HEK293 (cell line): ENCODE measurements around the gene CHMP5.
A peak's percentile ranks its signal among the peaks of the same experiment; 100 is the strongest.

Source experiments
- CTCF ChIA-PET: fragments of 350-600 bp; formaldehyde crosslinking; extraction: SDS; loops from one replicate; lab custom pipeline; 2021; ENCODE audit warnings: antibody characterized with exemption; lab: Yijun Ruan, JAX
- POLR2A ChIA-PET: fragments of 300-600 bp; formaldehyde crosslinking; extraction: SDS; loops from one replicate; lab custom pipeline; 2020; ENCODE audit warnings: antibody characterized with exemption, inconsistent platforms; lab: Yijun Ruan, JAX
- H3K27ac ChIP-seq: fragments of 200-500 bp; sonication (Bioruptor generic); 2 replicates; pipeline ENCODE4 v1.5.1; 2014; ENCODE audit warnings: low read depth, low read length, control low read depth, inconsistent platforms; ENCODE audit errors: extremely low read depth
- H3K36me3 ChIP-seq, 2 experiments: fragments of 200-500 bp in 1 of 2; sonication (Bioruptor generic) in 1 of 2; 1 replicate in 1 of 2; 2 replicates in 1 of 2; pipeline ENCODE4 v1.5.1; 2014 to 2017; ENCODE audit warnings: inconsistent platforms in 2 of 2, low read length in 2 of 2; ENCODE audit not compliant: control insufficient read depth in 2 of 2, insufficient read depth in 1 of 2
- H3K4me1 ChIP-seq: fragments of 200-500 bp; sonication (Bioruptor generic); 2 replicates; pipeline ENCODE4 v1.5.1; 2014; ENCODE audit warnings: mild to moderate bottlenecking, low read length, inconsistent platforms; ENCODE audit not compliant: control insufficient read depth, insufficient read depth
- H3K4me3 ChIP-seq: 2 replicates; pipeline ENCODE4 v1.5.1; 2011; ENCODE audit warnings: low read depth, mild to moderate bottlenecking, control low read depth, low read length, moderate library complexity
- H3K9me3 ChIP-seq: fragments of 200-500 bp; sonication (Bioruptor generic); 2 replicates; pipeline ENCODE4 v1.5.1; 2014; ENCODE audit warnings: low read depth, low read length, inconsistent platforms; ENCODE audit not compliant: control insufficient read depth, insufficient read depth
- PATZ1 ChIP-seq: fragments of 450-650 bp; formaldehyde crosslinking; IDR thresholded peaks from 2 replicates; pipeline ENCODE4 v1.5.1; 2016; ENCODE audit warnings: missing biosample characterization, missing genetic modification characterization
- PRDM1 ChIP-seq: fragments of 450-650 bp; formaldehyde crosslinking; IDR thresholded peaks from 2 replicates; pipeline ENCODE4; 2016; ENCODE audit warnings: missing biosample characterization, missing genetic modification characterization
- SCRT1 ChIP-seq: fragments of 450-650 bp; formaldehyde crosslinking; IDR thresholded peaks from 2 replicates; pipeline ENCODE4 v1.5.1; 2016; ENCODE audit warnings: missing biosample characterization, missing genetic modification characterization, borderline replicate concordance
- ZBTB17 ChIP-seq: fragments of 450-650 bp; formaldehyde crosslinking; IDR thresholded peaks from 2 replicates; pipeline ENCODE4 v1.5.1; 2016; ENCODE audit warnings: missing biosample characterization, missing genetic modification characterization
- ZBTB6 ChIP-seq: fragments of 450-650 bp; formaldehyde crosslinking; IDR thresholded peaks from 2 replicates; pipeline ENCODE4 v1.5.1; 2017; ENCODE audit warnings: missing biosample characterization, missing genetic modification characterization
- ZFP69B ChIP-seq: fragments of 450-650 bp; formaldehyde crosslinking; IDR thresholded peaks from 2 replicates; pipeline ENCODE4 v1.5.1; 2016; ENCODE audit warnings: missing biosample characterization, missing genetic modification characterization
- ZNF169 ChIP-seq: fragments of 450-650 bp; formaldehyde crosslinking; IDR thresholded peaks from 2 replicates; pipeline ENCODE4 v1.5.1; 2016; ENCODE audit warnings: missing biosample characterization, missing genetic modification characterization
- ZNF341 ChIP-seq: fragments of 450-650 bp; formaldehyde crosslinking; IDR thresholded peaks from 2 replicates; pipeline ENCODE4; 2016; ENCODE audit warnings: low read depth, missing biosample characterization, missing genetic modification characterization
- ZNF350 ChIP-seq: fragments of 450-650 bp; formaldehyde crosslinking; IDR thresholded peaks from 2 replicates; pipeline ENCODE4 v1.5.0; 2017; ENCODE audit warnings: missing biosample characterization, mild to moderate bottlenecking, missing genetic modification characterization
- ZNF362 ChIP-seq: fragments of 450-650 bp; formaldehyde crosslinking; IDR thresholded peaks from 2 replicates; pipeline ENCODE4 v1.5.1; 2016; ENCODE audit warnings: missing biosample characterization, missing genetic modification characterization
- ZNF48 ChIP-seq: fragments of 450-650 bp; formaldehyde crosslinking; IDR thresholded peaks from 2 replicates; pipeline ENCODE4 v1.5.1; 2016; ENCODE audit warnings: missing biosample characterization, missing genetic modification characterization
- ZNF600 ChIP-seq: fragments of 450-650 bp; formaldehyde crosslinking; IDR thresholded peaks from 2 replicates; pipeline ENCODE4 v1.5.1; 2016; ENCODE audit warnings: missing biosample characterization, missing genetic modification characterization
- ZNF645 ChIP-seq: fragments of 450-650 bp; formaldehyde crosslinking; IDR thresholded peaks from 2 replicates; pipeline ENCODE4; 2016; ENCODE audit warnings: missing biosample characterization, missing genetic modification characterization
- ZNF677 ChIP-seq: fragments of 450-650 bp; IDR thresholded peaks from 2 replicates; pipeline ENCODE4 v1.5.0; 2018; ENCODE audit warnings: missing biosample characterization, mild to moderate bottlenecking, missing genetic modification characterization, moderate library complexity
- ZSCAN5A ChIP-seq: fragments of 450-650 bp; formaldehyde crosslinking; IDR thresholded peaks from 2 replicates; pipeline ENCODE4 v1.5.1; 2016; ENCODE audit warnings: missing biosample characterization, missing genetic modification characterization

CHMP5 gene

GRCh38 chr9:33254211-33254610 is 10.6 kb upstream of the CHMP5 start (continued):
- TF ChIP-seq ZNF48 (tag by site-specific recombination) (no peak), ZNF362 (no peak)

GRCh38 chr9:33255014-33255413 is 9.8 kb upstream of the CHMP5 start:
- no peaks in the 10 kb centered on the region for H3K9me3 ChIP-seq
- ChIA-PET CTCF (no interaction called here), POLR2A (interaction anchor here (1.1 kb wide), 1 partner anchor 8 kb away, joined by 3 read pairs; no protein-coding TSS in a partner anchor)
- H3K36me3 ChIP-seq = peaks cover 23 to 80% of the 10 kb centered on the region in 2 experiments
- H3K27ac ChIP-seq = no peak overlapping the region
- TF ChIP-seq ZNF600 (no peak), ZBTB17 (tag by site-specific recombination) (peak; percentile 29; the same call in 1 of the 2 replicates)
- TF ChIP-seq, all 188 proteins: peak for 1
- no peaks in the 10 kb centered on the region for H3K4me1 ChIP-seq
- no peak overlapping the region for H3K4me3 ChIP-seq

- no peak for TF ChIP-seq ZNF341 (tag by site-specific recombination)
- Histone ChIP-seq H3K27ac (no peak overlapping the region), H3K36me3 (peaks cover 23 to 80% of the 10 kb centered on the region in 2 experiments), H3K4me3 (no peak overlapping the region), H3K4me1 (no peaks in the 10 kb centered on the region), H3K9me3 (no peaks in the 10 kb centered on the region)
- ChIA-PET CTCF (no interaction called here), POLR2A (interaction anchor here (1.1 kb wide), 1 partner anchor 8 kb away, joined by 3 read pairs; no protein-coding TSS in a partner anchor)
Observed at GRCh38 chr9:33255471-33255870, 9.4 kb upstream of the CHMP5 start.

GRCh38 chr9:33256236-33256635 is 8.6 kb upstream of the CHMP5 start:
- Histone ChIP-seq H3K27ac (no peak overlapping the region), H3K4me3 (no peak overlapping the region), H3K4me1 (no peaks in the 10 kb centered on the region), H3K9me3 (no peaks in the 10 kb centered on the region), H3K36me3 (peaks cover 23 to 86% of the 10 kb centered on the region in 2 experiments)
- ChIA-PET CTCF (no interaction called here), POLR2A (no interaction called here)
- no peak for TF ChIP-seq PATZ1 (tag by site-specific recombination)
- TF ChIP-seq ZNF677 (tag by site-specific recombination) = no peak
- TF ChIP-seq ZSCAN5A (tag by site-specific recombination) = no peak
- TF ChIP-seq ZNF645 (tag by site-specific recombination) = no peak
- no peak for TF ChIP-seq PRDM1 (tag by site-specific recombination)
- TF ChIP-seq ZNF350 (tag by site-specific recombination) = no peak
- TF ChIP-seq ZNF341 (tag by site-specific recombination) = no peak
- TF ChIP-seq SCRT1 (tag by site-specific recombination) = no peak
- no peak for TF ChIP-seq ZNF169 (tag by site-specific recombination)
- TF ChIP-seq ZFP69B (tag by site-specific recombination) = no peak
- TF ChIP-seq ZBTB6 = no peak
